ENCODE data around the gene TLR3.

TLR3 gene

DNA sequence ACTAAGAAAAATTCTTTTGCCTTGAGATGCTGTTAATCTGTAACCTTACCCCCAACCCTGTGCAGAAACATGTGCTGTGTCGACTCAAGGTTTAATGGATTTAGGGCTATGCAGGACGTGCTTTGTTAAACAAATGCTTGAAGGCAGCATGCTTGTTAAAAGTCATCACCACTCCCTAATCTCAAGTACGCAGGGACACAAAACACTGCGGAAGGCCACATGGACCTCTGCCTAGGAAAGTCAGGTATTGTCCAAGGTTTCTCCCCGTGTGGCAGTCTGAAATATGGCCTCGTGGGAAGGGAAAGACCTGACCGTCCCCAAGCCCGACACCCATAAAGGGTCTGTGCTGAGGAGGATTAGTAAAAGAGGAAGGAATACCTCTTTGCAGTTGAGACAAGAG is 18.8 kb upstream of the TLR3 start:
- peak; percentile 6 to 31 for DNase-seq

DNA sequence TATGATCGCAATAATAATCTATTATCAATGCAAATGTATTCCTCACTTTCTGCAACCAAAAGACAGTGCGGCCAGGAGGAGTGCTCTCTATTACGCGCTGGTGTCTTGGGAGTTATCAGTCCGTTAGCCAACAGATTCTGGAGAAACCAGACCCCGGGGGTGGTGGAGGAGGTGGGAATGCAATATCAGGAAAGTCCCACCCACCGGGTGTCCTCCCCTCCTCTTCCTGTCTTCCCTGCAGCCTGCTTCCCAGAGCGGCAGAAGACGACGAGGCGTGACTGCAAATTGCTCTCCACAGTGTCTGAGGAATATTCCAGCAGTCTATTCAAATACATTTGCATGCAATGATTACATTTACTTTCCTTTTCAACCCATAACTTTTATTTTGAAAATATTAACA is 17.9 kb upstream of the TLR3 start:
- peak; percentile 12 to 45 for DNase-seq

DNA sequence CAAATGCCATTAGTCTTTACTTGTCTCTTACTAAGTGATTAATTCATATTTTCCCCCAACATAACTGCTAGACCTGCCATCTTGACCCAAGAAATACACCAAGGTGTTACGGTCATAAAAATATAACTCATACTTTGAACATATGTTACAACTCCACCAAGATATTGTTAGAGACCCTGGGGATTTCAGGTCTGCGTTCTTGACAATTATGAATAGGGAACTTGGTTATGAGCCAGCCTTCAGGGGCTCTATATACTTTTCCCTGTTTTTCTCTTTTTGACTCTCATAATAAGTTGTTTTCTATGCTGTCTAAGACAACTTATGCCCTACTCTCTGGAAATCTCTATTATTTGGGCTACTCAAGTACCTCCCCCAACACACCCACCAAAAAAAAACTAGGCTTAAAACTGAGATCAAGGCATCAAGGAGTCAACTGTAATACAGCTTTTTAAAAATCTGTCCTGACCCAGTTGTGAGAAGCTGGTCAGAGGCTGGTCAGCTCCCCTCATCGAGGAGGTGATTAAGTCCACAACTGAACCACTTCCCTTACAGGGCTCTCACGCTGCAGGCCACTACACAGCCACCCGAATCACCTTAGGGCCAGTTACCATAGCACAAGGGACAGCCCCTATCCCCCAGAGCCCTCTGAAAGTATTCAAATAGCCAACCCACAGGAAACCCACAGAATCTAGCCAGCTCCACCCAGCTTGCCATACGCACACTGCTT is 10.5 kb upstream of the TLR3 start:
- no peak for DNase-seq

DNA sequence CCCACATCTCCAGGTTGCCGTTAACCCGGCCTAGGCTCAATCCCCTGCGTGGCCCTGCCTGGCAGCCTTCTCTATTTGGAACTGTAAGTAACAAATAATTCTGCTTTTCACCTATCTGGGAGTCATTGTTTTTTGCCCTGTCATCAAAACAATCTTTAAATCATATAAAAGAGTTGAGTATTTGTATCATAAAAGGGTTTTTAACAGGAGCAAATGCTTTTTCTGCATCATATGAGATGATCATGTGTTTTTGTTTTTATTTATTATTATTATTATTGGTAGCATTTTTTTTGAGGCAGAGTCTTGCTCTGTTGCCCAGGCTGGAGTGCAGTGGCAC is 10.0 kb upstream of the TLR3 start:
- DNase-seq, result no peak

DNA sequence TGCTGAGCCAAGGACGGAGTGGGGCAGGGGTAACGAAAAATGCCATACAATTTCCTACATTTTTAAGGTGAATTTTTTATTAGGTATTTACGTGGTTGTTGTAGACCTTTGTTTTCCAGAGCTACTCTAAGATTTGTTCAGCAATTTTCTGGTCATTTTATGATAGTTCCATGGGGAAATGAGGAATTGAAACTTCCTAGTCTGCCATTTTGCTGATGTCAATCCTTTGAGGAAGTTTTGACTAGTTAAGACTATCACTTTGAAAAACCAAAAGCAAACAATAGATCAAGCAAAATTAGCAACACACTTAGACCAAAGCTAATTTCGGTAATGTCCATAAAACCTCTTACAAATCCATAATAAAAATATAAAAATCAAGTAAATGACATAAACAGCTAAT is 7.0 kb upstream of the TLR3 start:
- DNase-seq, result no peak

DNA sequence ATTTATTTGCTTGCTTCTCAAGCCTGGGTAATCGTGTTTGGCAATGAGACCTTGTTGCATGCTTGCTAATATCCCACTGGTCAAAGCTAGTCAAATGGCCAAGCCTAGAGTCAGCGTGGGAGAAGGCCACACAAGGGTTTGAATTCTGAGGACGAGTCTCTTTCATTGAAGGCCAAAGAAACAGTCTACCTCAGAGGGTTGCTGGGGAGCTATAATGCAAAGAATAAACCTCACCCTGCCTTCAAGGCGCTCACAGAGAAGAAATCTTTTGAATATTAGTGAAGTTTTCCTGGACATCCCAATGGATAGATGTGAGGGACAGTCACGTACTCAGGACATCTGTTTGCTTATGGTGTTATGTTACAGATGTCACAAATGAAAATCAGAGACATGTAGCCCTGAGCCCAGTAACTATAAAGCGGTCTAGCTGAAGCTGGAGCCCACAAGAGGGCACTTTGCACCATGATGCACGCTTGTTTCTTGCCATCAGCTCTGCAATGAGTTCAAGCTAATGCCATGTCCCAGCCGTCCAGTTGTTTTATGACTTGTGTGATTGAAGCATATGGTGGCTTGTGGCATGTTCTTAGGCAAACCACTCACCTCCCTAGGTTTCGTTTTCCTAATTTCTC is 1.1 kb upstream of the TLR3 start:
- DNase-seq, result peak; percentile 19 to 54

DNA sequence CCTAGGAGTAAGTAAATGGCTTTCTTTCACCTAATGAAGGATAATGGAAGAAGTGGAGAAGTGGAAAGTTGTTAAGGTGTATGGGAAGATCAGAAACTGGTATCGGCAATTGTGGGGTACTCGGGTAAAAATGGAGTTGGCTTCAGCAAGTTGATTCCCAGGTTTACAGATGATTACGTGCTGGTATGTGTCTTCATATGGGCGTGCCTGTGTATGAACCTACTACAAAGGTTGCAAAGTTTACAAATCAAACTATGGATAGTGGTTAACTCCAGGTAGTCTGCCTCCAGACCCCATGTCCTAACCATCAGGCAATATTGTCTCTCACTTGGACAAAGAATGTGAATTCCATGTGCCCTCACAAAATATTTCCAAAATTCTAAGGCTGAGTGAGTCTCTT is 773 bp downstream of the TLR3 start:
- no peak for DNase-seq

DNA sequence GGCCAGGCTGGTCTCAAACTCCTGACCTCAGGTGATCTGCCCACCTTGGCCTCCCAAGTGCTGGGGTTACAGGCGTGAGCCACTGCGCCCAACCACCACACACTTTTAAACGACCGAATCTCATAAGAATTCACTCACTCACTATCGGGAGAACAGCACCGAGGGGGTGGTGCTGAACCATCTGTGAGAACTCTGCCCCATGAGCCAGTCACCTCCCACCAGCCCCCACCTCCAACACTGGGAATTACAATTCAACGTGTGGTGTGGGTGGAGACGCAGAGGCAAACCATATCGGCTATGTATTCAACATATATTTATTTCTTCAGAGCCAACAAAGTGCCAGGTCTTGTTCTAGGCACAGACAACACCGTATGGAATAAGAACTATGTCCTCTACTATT is 3.6 kb downstream of the TLR3 start:
- no peak for DNase-seq

DNA sequence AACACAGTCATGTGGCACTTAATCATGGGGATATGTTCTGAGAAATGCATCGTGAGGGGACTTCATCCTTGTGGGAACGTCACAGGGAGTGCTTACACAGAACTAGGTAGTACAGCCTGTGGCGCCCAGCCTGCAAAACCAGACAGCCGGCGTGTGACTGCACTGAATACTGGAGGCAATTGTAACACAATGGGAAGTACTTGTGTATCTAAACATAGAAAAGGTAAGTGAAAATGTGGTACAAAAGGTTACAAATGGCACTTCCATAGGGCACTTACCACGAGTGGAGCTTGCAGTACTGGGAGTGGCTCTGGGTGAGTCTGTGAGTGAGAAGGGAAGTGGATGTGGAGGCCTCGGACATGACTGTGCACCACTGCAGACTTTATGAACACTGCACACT is 5.2 kb downstream of the TLR3 start:
- DNase-seq, result no peak

DNA sequence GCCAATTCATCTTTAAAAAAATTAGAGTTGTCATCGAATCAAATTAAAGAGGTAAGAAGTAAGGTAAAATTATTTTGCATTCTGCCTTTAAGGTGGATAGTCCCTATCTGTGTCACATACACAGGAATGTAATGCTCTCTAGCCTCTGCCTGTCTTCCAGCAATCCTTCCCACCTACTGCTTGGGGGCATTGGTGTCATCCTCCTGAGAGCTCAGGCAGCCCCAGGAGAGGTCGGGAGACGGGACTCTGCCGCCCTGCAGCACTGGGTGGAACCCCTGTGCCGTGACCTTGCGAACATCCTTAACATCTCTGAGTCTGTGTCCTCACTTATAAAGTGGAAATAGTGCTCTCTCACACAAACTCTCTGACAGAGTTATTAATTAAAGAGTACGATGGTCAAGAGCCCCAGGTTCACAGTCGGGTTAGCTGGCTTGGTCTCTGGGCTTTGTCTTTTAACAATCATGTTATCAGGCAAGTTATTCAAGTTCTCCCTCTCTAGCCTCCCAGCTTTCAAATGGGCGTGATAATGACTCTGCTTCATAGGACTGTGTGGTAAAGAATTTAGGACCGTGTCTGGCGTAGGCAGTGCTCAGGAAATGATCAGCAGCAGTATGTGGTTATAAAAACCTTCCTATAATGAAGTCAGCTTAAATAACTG is 10.2 kb downstream of the TLR3 start:
- peak in 1 of 2 experiments; percentile 2 for DNase-seq

DNA sequence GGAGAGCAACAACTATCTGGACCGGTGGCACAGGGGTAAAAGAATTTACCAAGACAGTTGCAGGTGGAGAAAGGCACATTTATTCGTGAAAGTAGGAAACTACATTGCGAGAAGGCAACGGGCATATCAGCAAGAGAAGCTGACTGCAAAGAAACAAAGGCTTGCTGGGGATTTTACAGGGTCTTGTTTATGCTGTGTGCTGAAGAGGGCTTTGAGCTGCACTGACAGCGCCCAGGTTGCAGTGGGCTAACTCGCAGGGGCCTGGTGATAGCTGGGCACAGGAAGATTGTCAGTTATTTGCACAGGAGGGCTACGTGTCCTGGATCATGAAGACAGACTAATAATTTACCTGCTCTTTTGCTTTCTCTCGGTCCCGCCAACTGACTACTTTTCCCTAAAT is 10.7 kb downstream of the TLR3 start:
- DNase-seq, result no peak

DNA sequence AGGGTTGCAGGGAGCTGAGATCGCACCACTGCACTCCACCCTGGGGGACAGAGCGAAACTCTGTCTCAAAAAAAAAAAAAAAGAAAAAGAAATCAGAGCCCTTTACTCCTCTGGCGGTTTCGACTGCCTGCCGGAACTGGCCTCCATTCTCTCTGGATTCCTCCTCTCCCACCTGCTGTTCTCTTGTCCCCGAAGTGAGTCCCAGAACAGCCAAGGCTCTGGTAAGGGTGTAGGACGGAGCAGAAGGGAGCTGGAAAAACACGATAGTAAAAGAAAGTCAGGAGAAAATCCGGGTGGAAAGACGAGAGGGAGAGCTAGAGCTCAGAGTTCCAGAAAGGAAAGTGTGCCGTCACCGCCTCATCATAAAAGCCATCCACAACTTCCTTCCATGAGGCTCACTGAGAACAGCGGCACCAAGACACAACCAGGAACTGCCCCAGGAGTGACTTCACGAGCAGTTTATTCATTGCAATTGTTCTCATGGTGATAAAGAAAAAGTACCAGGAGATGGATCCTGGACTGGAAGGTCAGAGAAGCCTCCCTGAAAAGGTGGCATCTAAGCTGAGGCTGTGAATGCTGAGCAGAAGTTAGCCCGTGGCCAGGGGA is 12.3 kb downstream of the TLR3 start:
- DNase-seq, result no peak

DNA sequence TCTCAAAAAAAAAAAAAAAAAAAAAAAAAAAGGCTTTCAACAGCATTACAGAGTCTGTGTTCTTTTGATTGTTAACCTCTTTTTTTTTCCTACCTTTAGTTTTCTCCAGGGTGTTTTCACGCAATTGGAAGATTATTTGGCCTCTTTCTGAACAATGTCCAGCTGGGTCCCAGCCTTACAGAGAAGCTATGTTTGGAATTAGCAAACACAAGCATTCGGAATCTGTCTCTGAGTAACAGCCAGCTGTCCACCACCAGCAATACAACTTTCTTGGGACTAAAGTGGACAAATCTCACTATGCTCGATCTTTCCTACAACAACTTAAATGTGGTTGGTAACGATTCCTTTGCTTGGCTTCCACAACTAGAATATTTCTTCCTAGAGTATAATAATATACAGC is 13.3 kb downstream of the TLR3 start:
- DNase-seq, result no peak

DNA sequence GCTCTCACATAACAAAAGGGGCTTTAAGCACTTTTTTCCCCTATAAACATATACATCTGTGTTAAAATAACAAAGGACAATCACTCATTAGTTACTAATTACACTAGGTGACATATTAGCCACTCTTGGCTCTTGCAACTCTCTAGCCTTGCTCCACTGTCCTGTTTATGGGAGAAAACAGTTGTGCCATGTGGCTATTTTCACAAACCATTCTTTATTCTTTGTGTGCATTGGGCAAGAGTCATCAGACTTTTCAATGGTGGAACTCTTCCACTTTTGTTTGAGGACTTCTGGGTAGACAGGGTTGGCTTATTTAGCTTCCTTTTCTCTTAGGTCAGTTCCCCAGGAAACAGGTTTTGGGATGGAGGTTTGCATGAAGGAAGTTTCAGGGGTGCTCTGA is 19.6 kb downstream of the TLR3 start:
- no peak for DNase-seq

DNA sequence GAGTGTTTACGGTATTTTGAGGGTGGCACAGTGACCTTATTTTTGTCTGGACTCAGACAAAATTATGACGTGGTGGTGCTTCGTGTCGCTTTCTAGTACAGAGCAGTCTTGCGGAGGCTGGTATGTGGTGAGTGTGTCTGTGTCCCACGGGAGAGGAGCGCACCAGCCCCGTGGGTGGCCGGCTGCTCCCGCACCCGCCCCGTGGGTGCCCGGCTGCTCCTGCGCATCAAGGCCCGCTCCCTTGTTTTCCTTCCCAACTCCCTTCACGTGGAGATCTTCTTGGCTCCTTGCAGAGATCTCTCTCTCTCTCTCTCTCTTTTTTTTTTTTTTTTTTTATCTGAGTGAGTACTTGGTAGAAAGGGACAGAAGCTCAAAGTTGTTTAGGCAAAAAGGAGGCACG is 23.3 kb downstream of the TLR3 start:
- DNase-seq, result no peak

DNA sequence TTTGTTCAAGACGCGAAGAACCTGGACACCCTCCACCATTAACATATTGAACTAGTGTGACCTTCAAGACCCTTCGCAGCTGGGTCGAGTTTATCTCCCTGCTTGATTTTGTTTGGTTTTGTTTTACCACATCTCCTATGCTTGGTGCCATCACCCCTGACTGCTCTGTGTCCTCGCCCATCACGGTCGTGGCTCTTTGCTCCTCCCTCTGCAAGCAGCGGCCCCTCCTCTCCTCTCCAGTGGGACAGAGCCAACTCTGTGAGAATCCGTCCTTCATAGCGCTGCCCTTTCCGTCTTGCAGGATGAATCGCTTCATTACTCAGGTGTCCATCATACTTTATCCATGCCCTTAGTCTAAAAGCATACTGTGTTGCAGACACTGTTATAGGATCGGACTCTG is 26.4 kb downstream of the TLR3 start:
- DNase-seq, result no peak

DNA sequence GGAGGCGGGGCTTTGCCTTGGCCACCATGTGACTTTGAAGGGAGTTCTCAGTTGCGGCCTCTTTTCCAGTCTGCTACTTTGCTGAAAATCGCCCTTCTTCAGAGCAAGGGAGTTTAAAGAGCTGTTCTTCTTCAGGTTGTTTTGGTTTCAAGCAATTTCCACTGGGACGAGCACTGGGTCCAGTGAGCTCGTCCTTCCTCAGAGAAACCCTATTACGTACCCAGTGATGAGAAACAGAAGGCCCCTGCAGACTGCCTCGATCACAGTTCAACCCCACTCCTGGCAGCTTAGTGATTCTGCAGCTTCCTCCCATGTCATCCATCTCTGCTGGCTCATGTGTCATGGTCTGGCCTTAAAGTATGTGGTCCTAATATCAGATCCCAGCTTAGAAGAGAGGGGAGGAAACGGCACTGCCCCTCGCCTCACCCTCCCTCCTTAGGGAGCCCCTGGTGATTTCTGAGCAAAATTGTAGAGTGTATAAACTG is 27.8 kb downstream of the TLR3 start:
- DNase-seq, result no peak

DNA sequence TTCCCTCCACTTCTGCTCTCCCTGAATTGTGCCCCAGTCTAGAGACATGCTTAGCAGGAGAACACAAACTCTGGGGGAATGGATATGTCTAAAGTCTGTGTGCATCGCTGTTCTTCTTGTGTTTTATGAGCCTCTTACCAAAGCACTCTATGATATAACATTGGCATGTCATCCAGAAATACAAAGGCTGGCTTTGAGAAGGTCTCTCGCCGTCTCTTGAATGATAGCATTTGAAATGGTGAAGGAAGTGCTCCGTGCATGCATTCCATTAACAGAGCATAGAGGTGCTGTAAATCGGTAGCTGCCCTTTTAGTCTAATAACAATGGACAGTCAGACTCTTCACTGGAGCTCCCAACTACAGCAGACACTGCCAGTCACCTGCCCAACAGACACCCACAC is 28.4 kb downstream of the TLR3 start:
- no peak for DNase-seq

DNA sequence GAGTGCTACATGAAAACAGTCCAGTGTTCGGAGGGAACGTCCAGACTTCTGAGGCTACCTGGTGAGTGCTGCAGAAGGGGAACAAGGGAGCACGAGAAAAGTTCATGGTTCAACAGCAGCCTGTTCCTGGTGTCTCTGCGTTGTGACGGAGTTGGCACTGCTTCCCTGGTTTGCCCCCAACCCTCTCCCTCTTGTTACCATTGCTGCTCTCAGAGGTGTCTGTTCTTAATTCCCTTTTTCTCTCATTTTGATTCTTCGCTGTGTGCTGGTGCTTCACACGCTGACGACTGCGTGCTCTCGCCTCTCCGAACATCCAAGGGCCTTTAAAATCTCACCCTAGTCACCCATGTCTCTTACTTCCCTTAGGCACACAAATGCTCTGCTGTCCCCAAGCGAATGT is 34.0 kb downstream of the TLR3 start:
- DNase-seq, result no peak

DNA sequence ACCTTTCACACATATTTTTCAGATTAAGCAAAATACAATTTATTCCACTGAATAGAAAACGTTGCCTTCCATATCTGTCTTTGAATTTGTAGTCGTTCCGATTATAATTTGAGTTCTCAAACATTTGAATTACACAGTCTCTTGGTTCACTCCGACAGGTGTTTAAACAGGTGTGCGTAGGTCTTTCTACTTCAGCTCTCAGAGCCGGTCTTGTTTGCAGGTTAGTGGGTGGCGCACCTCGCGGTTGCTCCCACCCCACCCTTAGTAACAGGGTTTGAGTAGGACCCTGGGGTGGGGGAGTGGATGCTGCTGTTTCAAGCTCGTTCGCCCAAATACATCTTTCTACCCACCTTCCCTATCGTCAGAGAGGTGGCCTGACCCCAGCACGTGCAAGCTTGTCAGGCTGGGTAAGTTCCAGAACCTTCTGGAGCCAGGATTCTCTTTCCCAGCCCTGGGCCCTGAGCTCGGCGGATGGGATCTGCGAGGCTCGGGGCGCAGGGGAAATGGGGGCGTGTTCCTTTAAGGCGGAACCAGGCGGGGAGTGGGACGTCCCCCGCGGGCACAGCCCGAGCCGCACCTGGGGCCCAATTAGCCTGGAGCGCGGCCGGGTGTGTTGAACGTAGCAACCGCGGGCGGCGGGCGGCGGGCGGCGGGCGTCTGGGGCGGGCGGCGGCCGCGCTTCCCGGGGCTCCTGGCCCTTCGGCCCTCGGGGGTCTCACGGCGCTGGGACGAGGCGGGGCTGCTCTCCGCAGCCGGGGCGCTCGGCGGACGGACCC is 35.3 kb downstream of the TLR3 start, which contains the start of gene FAM149A:
TSS of gene FAM149A (plus strand) at position 591 of the 776 bp plus-strand sequence.
- peak in 1 of 2 experiments; percentile 67 for DNase-seq

DNA sequence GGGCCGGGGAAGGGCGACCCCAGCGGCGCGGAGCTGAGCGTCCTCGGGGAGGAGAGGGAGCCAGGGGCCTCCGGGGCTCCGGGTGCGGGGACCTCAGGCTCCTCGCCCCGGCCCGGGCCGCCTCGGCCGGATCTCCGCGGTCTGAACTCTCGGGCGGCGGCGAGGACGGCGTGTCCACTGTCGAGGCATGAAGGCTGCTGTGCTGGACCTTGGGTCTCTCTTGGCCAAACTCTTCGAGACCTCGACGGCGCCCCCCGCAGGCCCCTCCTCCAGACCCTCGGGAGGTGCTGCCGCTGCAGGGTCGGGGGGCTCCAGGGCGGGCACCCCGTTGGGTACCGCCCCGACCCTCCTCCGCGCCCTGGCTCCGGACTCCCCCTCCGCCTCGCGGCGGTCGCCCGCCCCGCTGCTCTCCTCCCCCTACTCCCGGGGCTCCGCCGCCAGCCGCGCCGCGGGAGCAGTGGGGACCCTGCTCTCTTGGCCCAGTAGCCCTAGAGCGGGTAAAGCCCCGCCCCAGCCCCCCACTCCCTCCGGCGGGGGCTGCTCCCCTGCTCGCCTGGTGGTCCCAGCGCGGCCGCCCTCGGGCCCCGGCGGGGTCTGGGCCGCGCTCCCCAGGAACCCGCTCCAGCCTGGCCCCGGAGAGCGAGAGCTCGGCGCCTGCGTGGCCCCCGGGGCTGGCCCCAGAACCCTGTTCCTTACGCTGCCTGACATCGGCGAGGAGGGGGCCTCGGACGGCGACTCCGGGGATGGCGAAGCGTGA is 36.1 kb downstream of the TLR3 start:
- DNase-seq, result peak in 1 of 2 experiments; percentile 53

DNA sequence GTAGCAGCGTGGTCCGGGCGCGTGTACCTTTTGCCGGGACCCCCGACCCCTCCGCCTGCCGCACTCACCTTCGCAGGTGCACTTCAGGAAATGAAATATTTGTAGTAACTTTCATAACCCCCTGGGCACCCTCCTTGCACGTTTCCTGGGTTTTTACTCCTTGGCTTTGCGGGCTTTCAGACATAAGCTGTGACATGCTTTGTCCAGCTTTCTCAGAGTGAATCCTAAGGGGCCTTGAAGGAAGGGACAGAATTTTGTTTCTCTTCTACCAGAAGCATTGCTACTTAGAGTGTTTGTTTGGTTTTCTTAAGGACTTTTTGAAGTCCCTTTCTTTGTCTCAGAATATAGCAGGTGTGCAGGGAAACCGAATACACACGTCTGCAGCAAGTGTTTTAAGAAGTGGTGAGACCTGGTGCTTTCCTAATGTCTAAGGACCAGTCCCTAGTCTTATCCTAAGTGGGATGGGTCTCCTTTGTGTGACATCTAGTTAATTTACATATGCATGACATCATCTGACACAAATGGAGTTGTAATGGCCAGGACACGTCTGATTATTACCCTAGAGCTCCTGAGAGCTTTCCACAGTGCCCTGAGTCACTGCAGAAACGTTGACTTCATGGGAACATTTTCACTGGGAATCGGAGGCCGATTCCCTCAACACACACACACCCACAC is 36.8 kb downstream of the TLR3 start:
- peak in 1 of 2 experiments; percentile 11 for DNase-seq

All from NCI-H526 (cell line).